ENCODE results near the gene TBC1D7. TPM values are rescaled to one million over a fixed set of nuclear protein-coding genes. Genes with fewer than 3 reads are reported as not detected.

TBC1D7 gene
- total RNA-seq, result 37.1 TPM

DNA sequence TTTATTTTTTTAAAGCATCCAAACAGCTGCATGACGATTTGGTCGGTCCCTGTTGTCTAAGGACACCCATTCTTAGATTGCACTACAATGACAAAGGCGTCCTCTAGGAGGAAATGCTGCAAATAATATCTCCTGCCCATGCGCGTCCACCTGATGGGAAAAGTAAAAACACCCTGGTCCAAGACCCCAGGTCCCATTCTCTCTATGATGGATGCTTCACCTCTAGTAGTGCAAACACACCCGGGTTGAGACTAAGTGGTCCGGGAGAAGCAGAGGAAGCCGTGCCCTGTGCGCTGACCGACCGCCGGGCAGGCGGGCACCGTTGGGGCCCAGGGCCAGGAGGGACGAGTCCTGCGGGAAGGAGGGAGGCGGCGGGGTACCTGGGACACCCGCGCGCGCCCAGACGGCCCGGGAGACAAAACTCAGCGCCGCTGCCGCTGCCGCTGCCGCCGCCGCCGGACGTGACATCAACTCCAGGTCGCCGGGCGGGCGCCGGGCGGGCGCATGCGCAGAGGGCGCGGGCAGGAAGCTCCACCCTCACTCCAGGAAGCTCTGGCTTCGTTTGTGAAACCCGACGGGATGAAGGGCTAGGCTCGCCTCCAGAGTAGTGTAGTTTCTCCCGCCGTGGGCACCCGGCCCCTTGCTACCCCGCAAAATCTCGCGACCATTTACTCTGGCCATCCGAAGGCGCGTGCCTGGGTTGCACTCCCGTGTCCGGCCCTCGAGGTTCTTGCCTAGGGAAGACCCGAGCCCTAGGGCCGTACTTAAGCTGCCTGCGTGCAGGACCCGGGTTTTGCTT lies at the start of gene TBC1D7:
Gene TBC1D7 (minus strand): TSS at position 462 of the 799 bp plus-strand sequence. CDS start 1,639 bp downstream, outside the sequence.

Other genes with a start within 250 kb of the TBC1D7 start
- 35.5 TPM for gene GFOD1, start 159.1 kb upstream of the TBC1D7 start, total RNA-seq
- 22.4 TPM for gene SIRT5, start 246.1 kb upstream of the TBC1D7 start, total RNA-seq